Endodermal cell (in vitro differentiated cells): ENCODE data around the gene AREL1. TPM values are rescaled to one million over a fixed set of nuclear protein-coding genes. Genes with fewer than 3 reads are reported as not detected.

ENCODE experiments used
- DNase-seq: peaks from one replicate; pipeline ENCODE4 v3.0.0-alpha.2; 2017
- H3K27ac ChIP-seq: 2 replicates; pipeline ENCODE4 v1.5.1; 2013; ENCODE audit warnings: mild to moderate bottlenecking, low read depth, low read length, moderate library complexity
- H3K27me3 ChIP-seq: 2 replicates; pipeline ENCODE4 v1.6.1; 2013; ENCODE audit warnings: mild to moderate bottlenecking, low read length, moderate library complexity; ENCODE audit not compliant: insufficient read depth, control insufficient read depth, poor library complexity, severe bottlenecking
- H3K36me3 ChIP-seq: 2 replicates; pipeline ENCODE4 v1.7.0; 2013; ENCODE audit warnings: mild to moderate bottlenecking, low read length, moderate library complexity; ENCODE audit not compliant: control insufficient read depth, insufficient read depth
- H3K4me1 ChIP-seq: one replicate; pipeline ENCODE4 v1.7.0; 2013; ENCODE audit warnings: low read length; ENCODE audit not compliant: control insufficient read depth, insufficient read depth
- H3K4me3 ChIP-seq: 2 replicates; pipeline ENCODE4 v1.5.1; 2013; ENCODE audit warnings: mild to moderate bottlenecking, low read length, moderate library complexity
- H3K9ac ChIP-seq: 2 replicates; pipeline ENCODE4 v1.6.1; 2013; ENCODE audit warnings: mild to moderate bottlenecking, low read length, moderate library complexity; ENCODE audit not compliant: poor library complexity, severe bottlenecking; ENCODE audit errors: extremely low read depth
- H3K9me3 ChIP-seq: 2 replicates; pipeline ENCODE4 v1.6.1; 2013; ENCODE audit warnings: mild to moderate bottlenecking, low read length, moderate library complexity; ENCODE audit not compliant: control insufficient read depth
- H3K27ac Mint-ChIP-seq: 2 replicates; pipeline ENCODE4 v1.8.0; 2020; ENCODE audit warnings: mixed read lengths
- H3K27me3 Mint-ChIP-seq: 2 replicates; pipeline ENCODE4 v1.8.0; 2021; ENCODE audit warnings: mild to moderate bottlenecking, mixed read lengths; ENCODE audit not compliant: insufficient read depth
- H3K36me3 Mint-ChIP-seq: 2 replicates; pipeline ENCODE4 v1.8.0; 2020; ENCODE audit warnings: low read depth, mixed read lengths
- H3K4me1 Mint-ChIP-seq: 2 replicates; pipeline ENCODE4 v1.8.0; 2020; ENCODE audit warnings: mixed read lengths
- H3K4me3 Mint-ChIP-seq: 2 replicates; pipeline ENCODE4 v1.8.0; 2020; ENCODE audit warnings: mild to moderate bottlenecking, moderate library complexity, mixed read lengths
- H3K9me3 Mint-ChIP-seq: 2 replicates; pipeline ENCODE4 v1.8.0; 2020; ENCODE audit warnings: mild to moderate bottlenecking, mixed read lengths
- CTCF ChIP-seq: fragments of 200-600 bp; sonication (generic); conservative IDR thresholded peaks from 2 replicates; pipeline ENCODE4 v1.5.0; 2021; ENCODE audit warnings: antibody characterized with exemption, mild to moderate bottlenecking
- WGBS, 2 experiments: methylation state at CpG; one replicate each; pipeline versions ENCODE4 v1.1.5 to v1.1.7; 2013; ENCODE audit warnings: missing lambda C conversion rate in 2 of 2, mixed read lengths in 1 of 2; ENCODE audit not compliant: insufficient coverage in 1 of 2, insufficient read length in 1 of 2; 5-methylcytosine and 5-hydroxymethylcytosine counted together
- total RNA-seq, 2 donors: library from RNA; stranded (reverse); fragmentation: NEBNext Ultra II Directional in 1 of 2; extraction: Animal tissue kit (Norgen Biotek cat#: 25700) in 1 of 2; gene quantifications; 2 replicates in 1 of 2; 3 replicates in 1 of 2; pipeline ENCODE4 v1.2.1, GENCODE V29; 2021

Gene AREL1
- total RNA-seq, 2 donors from 2014 or later: 36.5 to 39.0 TPM

GRCh38 chr14:74653386-74654138 lies 59.3 kb downstream of the AREL1 start:
- 75 to 89% methylated on average over 12 to 15 of the region's 15 CpGs for WGBS, 2 experiments
- H3K36me3 Mint-ChIP-seq: peaks cover 4% of the 10 kb centered on the region
- no peaks in the 10 kb centered on the region for H3K27me3 Mint-ChIP-seq
- Histone ChIP-seq H3K4me1 (peaks cover 2% of the 10 kb centered on the region), H3K9ac (no peak overlapping the region), H3K4me3 (no peak overlapping the region), H3K9me3 (no peaks in the 10 kb centered on the region), H3K27me3 (no peaks in the 10 kb centered on the region), H3K27ac (no peak overlapping the region), H3K36me3 (peaks cover 16% of the 10 kb centered on the region)
- no peaks in the 10 kb centered on the region for H3K9me3 Mint-ChIP-seq
- peak; percentile 19 for TF ChIP-seq CTCF
- H3K4me1 Mint-ChIP-seq: peaks cover 18% of the 10 kb centered on the region
- no peak overlapping the region for H3K4me3 Mint-ChIP-seq
- H3K27ac Mint-ChIP-seq: peak overlapping the region; percentile 24
- peak; percentile 79 for DNase-seq

GRCh38 chr14:74652541-74652940 lies 60.3 kb downstream of the AREL1 start:
- no peaks in the 10 kb centered on the region for H3K9me3 ChIP-seq
- no peaks in the 10 kb centered on the region for H3K27me3 ChIP-seq
- H3K9ac ChIP-seq: no peak overlapping the region
- WGBS, 2 experiments: 79 to 100% methylated on average over 1 to 4 of the region's 4 CpGs
- H3K36me3 ChIP-seq: peaks cover 15% of the 10 kb centered on the region
- peaks cover 2% of the 10 kb centered on the region for H3K4me1 ChIP-seq
- no peak for TF ChIP-seq CTCF
- Mint-ChIP-seq H3K27ac (no peak overlapping the region), H3K9me3 (no peaks in the 10 kb centered on the region), H3K36me3 (no peaks in the 10 kb centered on the region), H3K27me3 (no peaks in the 10 kb centered on the region), H3K4me3 (no peak overlapping the region), H3K4me1 (peaks cover 20% of the 10 kb centered on the region)
- H3K4me3 ChIP-seq: no peak overlapping the region
- no peak overlapping the region for H3K27ac ChIP-seq
- DNase-seq: no peak

- no peak overlapping the region for H3K27ac Mint-ChIP-seq
- WGBS, 2 experiments: 80 to 97% methylated on average over 1 of the region's 1 CpG
- no peak overlapping the region for H3K4me3 Mint-ChIP-seq
- H3K9ac ChIP-seq: no peak overlapping the region
- H3K27ac ChIP-seq: no peak overlapping the region
- TF ChIP-seq CTCF: no peak
- no peaks in the 10 kb centered on the region for H3K36me3 Mint-ChIP-seq
- H3K4me3 ChIP-seq: no peak overlapping the region
- H3K9me3 ChIP-seq: no peaks in the 10 kb centered on the region
- peaks cover 21% of the 10 kb centered on the region for H3K4me1 Mint-ChIP-seq
- no peaks in the 10 kb centered on the region for H3K27me3 ChIP-seq
- peaks cover 1% of the 10 kb centered on the region for H3K36me3 ChIP-seq
- H3K9me3 Mint-ChIP-seq: no peaks in the 10 kb centered on the region
- H3K4me1 ChIP-seq: peaks cover 2% of the 10 kb centered on the region
- no peaks in the 10 kb centered on the region for H3K27me3 Mint-ChIP-seq
- no peak for DNase-seq
Measured at GRCh38 chr14:74650927-74651686, 61.8 kb downstream of the AREL1 start.
